OCI-M2 (cell line): ENCODE results near the gene ST3GAL5.

Source experiments
- DNase-seq: peaks from one replicate; lab custom pipeline; 2025; ENCODE audit not compliant: unreplicated experiment; lab: John Stamatoyannopoulos, UW

The ST3GAL5 gene

DNA sequence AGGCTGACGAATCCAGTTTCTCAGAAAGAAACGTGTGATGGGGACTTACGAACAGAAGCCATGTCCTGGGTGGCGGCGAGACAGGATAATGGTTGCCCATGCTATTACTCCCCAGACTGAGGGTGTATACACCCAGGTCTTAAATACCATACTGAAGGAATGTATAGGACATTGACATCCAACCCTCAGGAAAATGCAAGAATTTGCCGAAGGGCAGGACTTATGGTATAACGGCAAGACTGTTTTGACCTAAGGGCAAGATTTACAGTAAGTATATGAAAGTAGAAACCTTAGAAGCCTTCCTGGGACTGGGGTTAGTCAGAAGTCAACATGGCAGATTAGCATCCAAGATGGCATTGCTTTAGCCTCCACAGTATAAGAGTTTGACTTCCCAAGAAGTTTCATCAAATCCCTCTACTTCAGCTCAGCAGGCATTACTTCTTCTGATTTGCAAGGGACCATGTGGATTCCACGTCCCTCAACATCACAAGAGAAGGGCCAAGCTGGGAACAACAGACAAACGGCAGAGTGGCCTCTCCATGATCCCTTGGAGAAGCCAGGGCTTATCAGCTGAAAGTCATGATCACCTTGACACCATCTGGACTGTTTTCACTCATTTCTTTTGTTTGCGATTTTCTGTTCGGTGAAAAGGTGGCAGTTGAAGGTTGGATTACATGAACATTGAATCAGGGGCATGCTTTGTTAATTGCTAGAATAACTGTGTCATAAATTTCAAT, 21.1 kb downstream of the ST3GAL5 start:
- DNase-seq, result no peak

GRCh38 chr2:85867121-85867520, 21.7 kb downstream of the ST3GAL5 start:
- DNase-seq, result no peak

DNA sequence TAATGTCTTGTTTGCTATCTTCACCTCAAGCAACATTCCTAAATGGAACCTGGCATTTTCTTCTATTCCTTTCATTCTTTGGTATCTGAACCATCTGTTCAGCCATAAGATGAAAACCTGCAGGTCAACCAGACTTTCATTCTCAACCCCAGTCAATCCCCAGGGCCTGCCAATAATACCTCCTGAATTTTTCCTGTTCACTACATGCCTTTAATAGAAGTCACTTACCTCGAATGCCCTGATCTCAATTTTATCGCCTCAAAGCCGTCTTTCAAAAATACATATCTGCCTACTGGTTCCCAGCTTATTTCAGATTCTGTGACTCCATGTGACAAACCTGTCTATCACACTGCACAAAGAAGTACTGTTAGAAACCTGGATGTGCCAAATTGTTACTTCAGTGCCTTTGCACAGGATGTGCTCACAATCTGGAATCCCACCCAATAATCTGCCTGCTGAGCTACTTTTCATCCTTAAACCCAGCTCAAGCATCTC, 22.6 kb downstream of the ST3GAL5 start:
- DNase-seq, result no peak

DNA sequence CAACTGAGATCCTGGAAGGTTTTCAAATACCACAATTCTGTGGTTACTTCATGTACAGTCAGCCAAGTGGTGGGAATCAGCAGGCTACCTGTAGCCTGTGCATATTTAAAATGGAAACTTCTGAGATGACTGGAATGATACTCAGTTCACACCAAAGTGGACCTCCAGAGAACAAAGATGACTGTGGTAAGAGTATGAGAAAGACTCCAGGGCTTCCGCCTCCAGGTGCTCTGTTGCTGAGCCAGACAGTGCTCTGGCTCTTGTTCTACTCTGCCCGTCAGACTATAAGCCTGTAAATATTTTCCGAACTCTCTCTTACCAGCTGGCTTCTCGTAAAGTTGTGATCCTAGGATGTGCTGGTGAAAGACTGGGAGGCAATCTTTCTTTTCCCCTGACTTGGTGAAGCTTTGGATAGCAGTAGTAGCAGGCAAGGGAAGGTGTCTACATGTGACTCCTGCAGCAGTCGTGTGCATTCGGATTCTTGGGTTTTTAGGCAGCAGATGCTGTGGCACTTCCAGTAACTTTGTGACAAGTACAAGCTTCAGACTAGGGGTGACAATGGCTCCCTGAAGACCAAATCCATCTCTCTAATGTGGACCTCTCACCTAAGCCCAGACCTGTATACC, 23.1 kb downstream of the ST3GAL5 start:
- no peak for DNase-seq

DNA sequence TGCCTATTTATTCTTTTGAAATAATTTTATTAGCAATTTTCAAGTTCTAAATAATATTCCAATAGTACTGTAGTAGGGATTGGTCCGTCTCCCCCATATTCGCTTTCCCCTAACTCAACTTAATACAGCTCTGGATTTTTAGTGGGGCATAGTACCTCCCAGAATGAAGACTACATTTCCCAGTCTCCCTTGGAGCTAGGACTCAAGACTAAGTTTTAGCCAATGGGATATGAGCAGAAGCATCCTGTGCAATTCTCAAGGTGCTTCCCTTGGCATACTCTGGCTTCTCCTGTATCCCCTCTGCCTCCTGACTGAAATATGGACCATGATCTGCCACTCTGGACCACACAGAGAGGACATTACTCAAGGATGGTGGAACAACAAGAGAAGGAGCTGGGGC, 24.1 kb downstream of the ST3GAL5 start:
- no peak for DNase-seq

DNA sequence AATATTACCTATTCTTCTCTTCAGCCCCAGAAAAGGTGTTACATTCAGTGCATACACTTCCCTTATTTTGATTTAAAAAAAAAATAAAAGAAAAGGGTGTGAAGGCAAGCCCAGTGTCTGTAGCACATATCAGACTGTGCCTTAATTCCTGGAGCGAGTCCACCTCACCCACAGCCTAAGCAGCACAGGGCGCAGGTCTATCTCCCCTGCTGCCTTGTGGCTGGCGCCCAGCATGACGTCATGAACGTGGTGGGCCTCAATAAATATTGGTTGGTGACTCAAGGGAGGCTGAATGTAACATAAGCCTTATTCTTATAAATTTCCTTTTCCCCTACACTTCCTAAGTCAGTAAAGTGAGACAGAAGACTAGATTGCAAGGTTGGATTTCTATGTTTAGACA, 26.4 kb downstream of the ST3GAL5 start:
- DNase-seq, result no peak

GRCh38 chr2:85861650-85862049, 27.1 kb downstream of the ST3GAL5 start:
- no peak for DNase-seq

GRCh38 chr2:85861180-85861579, 27.6 kb downstream of the ST3GAL5 start:
- DNase-seq, result no peak

GRCh38 chr2:85858841-85859240, 29.9 kb downstream of the ST3GAL5 start:
- no peak for DNase-seq

GRCh38 chr2:85854897-85855296, 33.9 kb downstream of the ST3GAL5 start:
- DNase-seq, result no peak

- DNase-seq, result no peak
Measured at GRCh38 chr2:85854166-85854509, 34.7 kb downstream of the ST3GAL5 start.

DNA sequence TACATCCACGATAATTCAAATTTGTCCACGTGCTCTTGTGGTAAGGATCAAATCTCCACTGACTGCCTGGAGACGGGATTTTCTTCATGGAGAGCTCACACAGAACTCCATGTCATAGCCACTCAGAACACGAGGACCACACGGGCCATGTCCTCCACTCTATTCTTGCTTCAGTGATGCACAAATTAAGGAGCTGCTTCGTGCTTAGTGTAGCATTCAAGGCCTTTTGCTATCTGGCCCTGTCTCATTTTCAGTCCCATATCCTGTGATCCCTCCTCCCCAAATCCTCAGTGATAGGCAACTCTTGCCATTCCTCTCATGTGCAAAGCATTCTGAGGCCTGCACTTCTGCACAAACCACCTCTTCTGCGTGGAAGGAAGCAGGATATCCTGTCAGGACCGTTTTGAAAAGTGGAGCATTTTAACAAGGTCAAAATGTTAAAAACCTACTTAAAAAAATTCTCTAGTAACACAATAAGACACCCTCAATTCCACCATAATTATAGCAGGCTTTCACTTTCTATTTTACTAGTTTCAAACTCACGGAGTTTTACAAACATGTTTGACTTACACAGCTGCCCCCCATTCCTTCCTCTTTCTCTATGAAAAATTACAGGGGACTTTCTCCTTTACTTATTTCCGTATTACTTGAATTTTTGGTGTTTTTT, 35.2 kb downstream of the ST3GAL5 start:
- DNase-seq, result no peak

DNA sequence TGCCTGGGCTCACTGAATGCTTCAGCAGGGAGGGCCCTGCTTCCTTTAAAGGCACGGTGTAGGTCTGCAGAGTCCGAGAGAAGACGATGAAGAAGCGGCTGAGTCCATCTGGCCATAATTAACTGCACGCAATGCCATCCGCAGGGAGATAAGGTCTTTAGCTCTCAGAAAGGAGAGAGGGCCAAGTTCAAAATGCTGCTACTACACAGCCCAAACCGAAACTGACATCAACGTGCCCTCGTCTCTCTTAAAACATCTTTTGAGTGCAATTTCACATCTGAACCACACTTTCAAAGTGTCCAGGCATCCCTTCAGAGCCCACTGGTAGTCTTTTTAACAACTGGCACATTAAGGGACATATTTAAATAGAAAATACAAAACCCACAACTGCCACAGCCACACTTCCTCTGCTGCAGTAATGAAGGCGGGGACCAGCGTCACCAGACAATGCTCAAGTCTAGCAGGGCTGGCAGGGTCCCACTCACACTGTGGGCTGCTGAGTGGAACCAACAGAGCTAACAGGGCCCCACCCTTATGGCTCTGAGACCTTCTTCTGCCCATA, 35.8 kb downstream of the ST3GAL5 start:
- no peak for DNase-seq

DNA sequence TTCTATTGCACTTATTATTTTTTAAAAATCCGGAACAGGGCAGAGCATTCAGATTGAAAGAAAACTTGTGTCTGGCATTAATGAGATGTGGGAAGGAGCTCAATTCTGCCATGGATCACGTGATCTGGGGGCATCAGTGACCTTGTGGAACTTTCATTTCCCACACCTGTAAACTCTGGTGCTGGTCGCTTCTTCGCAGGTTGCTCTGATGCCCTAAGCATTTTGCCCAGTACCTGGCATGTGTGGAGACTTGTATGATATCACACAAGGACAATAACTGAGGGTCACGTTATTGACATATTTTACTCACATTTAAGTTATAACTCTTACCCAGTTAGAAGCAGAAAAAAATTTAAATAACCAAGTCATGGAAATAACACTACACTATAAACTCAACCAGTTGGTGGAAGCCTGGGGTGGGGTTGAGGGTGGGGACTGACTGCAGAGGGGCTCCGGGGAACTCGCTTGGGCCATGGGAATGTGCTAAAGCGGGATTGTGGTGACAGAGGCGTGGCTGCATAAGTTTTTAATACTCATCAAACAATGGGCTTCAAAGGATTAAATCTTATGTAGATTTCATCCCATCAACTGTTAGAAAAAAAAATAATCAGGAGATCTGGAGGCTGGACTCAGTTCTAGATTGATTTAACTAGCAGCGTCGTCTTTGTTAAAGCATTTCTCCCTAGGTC, 36.5 kb downstream of the ST3GAL5 start:
- no peak for DNase-seq

DNA sequence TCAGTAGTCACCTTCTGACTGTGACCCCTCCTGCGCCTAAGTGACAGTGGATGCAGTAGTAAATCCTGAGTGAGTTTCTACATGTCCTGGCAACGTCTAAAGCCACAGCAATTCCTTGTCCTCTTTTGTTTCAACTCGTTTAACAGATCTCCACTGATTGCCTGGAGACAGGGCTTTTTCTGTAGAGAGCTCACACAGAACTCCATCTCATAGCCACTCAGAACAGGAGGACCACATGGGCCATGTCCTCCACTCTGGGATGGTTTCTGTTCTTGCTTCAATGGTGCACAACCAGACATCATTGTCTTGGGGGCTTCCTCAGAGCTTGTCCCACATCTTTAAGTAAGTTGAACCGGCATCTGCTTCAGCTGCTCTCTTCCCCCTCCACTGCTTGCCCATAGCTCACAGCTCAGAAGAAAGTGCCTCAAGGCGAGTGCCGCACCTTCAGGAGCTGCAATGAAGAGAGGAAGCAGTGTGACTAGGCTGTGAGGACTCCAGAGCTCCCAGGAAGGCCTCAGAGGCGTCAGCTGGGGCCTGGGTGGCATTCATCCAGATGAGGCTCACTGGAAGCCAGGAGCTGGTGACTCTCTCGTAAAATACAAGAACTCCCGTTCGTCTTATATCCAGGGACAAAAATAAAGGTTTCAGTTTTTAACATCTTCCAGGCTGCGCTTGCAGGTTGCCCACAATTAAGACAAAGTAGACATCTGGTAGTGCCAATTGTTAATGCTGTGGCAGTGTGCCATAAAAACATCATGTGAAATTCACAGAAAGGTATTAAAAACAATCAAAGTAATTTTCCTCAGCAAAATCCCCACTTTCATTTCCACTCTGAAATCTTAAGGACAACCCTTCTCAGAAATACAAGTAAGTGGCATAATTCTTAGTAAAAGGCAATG, 37.3 kb downstream of the ST3GAL5 start:
- no peak for DNase-seq

DNA sequence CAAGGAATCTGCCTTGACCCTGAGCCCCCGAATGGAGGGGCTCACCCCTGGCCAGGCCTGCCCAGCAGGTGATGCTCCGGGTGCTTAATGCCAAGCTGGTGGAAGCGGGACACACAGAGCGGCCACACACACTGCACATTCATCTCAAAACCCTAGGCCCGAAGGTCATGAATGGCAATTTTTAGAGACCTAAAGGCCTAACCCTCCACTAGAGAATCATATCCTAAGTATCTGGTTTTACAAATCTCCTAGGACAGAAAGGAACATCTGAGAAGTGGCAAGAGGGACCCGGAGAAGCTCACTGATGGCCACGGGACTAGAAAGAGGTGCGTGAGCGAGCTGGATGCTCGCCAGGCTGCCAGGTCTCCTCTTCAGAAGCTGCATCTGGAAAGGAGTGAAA, 38.3 kb downstream of the ST3GAL5 start:
- DNase-seq, result no peak

DNA sequence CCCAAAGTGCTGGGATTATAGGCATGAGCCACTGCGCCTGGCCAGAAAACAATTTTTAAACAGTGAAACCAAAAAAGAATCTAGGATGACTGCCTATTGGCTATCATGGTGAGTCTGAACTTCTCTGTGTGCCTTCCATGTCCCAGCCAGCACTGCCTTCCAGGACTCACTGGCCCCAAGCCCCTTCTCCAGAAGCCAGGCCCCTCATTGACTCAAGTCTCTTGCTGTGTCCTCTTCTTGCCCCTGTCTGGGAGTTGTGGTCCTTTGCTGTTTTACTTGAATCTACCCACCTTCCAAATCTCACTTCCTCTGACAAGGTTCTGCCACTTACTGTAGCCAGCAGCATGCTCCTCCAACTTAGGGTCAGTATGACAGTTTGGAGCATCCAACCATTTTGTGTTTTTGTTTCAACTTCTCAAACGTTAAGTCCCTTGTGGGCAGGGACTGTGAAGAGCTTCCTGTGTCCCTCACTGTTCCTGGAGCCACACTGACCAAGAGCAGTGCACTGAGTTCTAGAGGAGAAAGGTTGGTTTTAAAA, 41.7 kb downstream of the ST3GAL5 start:
- no peak for DNase-seq

DNA sequence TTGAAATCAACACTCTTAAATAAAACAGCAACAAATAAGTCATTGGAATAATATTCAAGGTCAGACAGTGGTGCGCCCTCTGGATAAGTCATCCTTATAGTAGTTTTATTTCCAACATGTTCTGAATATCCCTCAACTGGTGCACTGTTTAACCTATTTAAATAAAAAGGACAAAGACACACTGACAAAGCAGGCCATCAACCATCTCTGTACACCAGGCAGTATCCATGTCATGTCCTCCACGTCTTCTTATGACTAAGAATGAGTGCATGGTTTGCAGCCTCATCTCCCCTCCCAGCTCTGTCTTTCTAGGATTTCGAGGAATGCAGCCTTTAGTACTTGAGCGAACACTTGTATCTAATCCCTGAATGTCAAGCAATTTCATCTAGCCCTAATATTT, 42.4 kb downstream of the ST3GAL5 start:
- DNase-seq, result no peak

- no peak for DNase-seq
Measured at GRCh38 chr2:85844486-85844885, 44.3 kb downstream of the ST3GAL5 start.

DNA sequence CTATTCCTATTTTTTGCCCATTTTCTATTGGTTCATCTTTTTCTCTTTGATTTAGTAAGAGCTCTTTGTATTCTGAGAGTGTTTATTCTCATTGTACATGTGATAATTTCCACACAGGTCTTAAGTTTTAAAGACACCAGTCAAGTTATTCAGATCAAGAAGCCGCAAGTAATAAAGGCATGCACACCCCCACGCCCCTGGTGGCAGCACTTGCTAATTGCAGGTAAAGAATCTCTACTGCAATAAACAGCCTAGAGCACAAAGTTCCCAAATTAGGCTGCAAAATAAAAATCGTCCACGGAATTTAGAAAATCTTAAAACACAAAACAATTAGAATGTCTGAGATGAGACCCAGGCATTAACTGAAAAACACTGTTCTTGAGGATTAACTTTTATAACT, 45.2 kb downstream of the ST3GAL5 start:
- no peak for DNase-seq
